ENCODE results near the gene MRPL44. TPM values are rescaled to one million over a fixed set of nuclear protein-coding genes. Genes with fewer than 3 reads are reported as not detected.

MRPL44 gene
- total RNA-seq, 4 donors from 2014 or later: 18.3 to 24.7 (median 19.6) TPM

- DNase-seq (ENCODE audit: extremely low spot score): no peak
- WGBS: 66% methylated on average over 16 of the region's 16 CpGs
- Histone ChIP-seq H3K36me3 (no peaks in the 10 kb centered on the region), H3K27me3 (no peaks in the 10 kb centered on the region), H3K4me3 (no peak overlapping the region), H3K27ac (replicated peaks in 1 of 4) (no peak overlapping the region), H3K9me3 (no peaks in the 10 kb centered on the region), H3K4me1 (peaks cover 0 to 15% (median 5%) of the 10 kb centered on the region in 4 donors)
- TF ChIP-seq POLR2A (IDR thresholded peaks at IDR 0.05; ENCODE audit: low read depth): no peak
- TF ChIP-seq EP300 (IDR thresholded peaks at IDR 0.05): no peak
- TF ChIP-seq POLR2AphosphoS5 (IDR thresholded peaks at IDR 0.05): no peak
- TF ChIP-seq, protein P1, sequence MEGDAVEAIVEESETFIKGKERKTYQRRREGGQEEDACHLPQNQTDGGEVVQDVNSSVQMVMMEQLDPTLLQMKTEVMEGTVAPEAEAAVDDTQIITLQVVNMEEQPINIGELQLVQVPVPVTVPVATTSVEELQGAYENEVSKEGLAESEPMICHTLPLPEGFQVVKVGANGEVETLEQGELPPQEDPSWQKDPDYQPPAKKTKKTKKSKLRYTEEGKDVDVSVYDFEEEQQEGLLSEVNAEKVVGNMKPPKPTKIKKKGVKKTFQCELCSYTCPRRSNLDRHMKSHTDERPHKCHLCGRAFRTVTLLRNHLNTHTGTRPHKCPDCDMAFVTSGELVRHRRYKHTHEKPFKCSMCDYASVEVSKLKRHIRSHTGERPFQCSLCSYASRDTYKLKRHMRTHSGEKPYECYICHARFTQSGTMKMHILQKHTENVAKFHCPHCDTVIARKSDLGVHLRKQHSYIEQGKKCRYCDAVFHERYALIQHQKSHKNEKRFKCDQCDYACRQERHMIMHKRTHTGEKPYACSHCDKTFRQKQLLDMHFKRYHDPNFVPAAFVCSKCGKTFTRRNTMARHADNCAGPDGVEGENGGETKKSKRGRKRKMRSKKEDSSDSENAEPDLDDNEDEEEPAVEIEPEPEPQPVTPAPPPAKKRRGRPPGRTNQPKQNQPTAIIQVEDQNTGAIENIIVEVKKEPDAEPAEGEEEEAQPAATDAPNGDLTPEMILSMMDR (IDR thresholded peaks at IDR 0.05): no peak
- intact Hi-C loops (cut with DNase I): no loop called here
Measured at GRCh38 chr2:224004105-224004695, 46.9 kb downstream of the MRPL44 start.

GRCh38 chr2:224008702-224009261, 51.5 kb downstream of the MRPL44 start:
- H3K27me3 ChIP-seq: no peaks in the 10 kb centered on the region
- WGBS: 84% methylated on average over 12 of the region's 12 CpGs
- intact Hi-C loops (cut with DNase I): no loop called here
- DNase-seq (ENCODE audit: extremely low spot score): no peak
- no peaks in the 10 kb centered on the region for H3K9me3 ChIP-seq
- TF ChIP-seq, protein P1 (IDR thresholded peaks at IDR 0.05): no peak
- TF ChIP-seq EP300 (IDR thresholded peaks at IDR 0.05) (no peak), POLR2A (IDR thresholded peaks at IDR 0.05; ENCODE audit: low read depth) (no peak), POLR2AphosphoS5 (IDR thresholded peaks at IDR 0.05) (no peak)
- H3K27ac ChIP-seq (replicated peaks in 1 of 4): no peak overlapping the region
- peaks cover 0 to 22% (median 5%) of the 10 kb centered on the region in 4 donors for H3K4me1 ChIP-seq
- no peak overlapping the region for H3K4me3 ChIP-seq
- no peaks in the 10 kb centered on the region for H3K36me3 ChIP-seq

- H3K9me3 ChIP-seq: no peaks in the 10 kb centered on the region
- no peak for DNase-seq (ENCODE audit: extremely low spot score)
- intact Hi-C loops (cut with DNase I): no loop called here
- TF ChIP-seq, protein P1 (IDR thresholded peaks at IDR 0.05): no peak
- TF ChIP-seq POLR2AphosphoS5 (IDR thresholded peaks at IDR 0.05) (no peak), EP300 (IDR thresholded peaks at IDR 0.05) (no peak), POLR2A (IDR thresholded peaks at IDR 0.05; ENCODE audit: low read depth) (no peak)
- WGBS: 59% methylated on average over 5 of the region's 5 CpGs
- H3K36me3 ChIP-seq: no peaks in the 10 kb centered on the region
- H3K4me1 ChIP-seq: peaks cover 0 to 12% (median 0%) of the 10 kb centered on the region in 4 donors
- no peak overlapping the region for H3K27ac ChIP-seq (replicated peaks in 1 of 4)
- no peak overlapping the region for H3K4me3 ChIP-seq
- no peaks in the 10 kb centered on the region for H3K27me3 ChIP-seq
Measured at GRCh38 chr2:224009605-224010315, 52.5 kb downstream of the MRPL44 start.

- intact Hi-C loops (cut with DNase I): no loop called here
- H3K36me3 ChIP-seq: no peaks in the 10 kb centered on the region
- DNase-seq (ENCODE audit: extremely low spot score): no peak
- H3K9me3 ChIP-seq: no peaks in the 10 kb centered on the region
- 96% methylated on average over 1 of the region's 1 CpG for WGBS
- peaks cover 0 to 12% (median 0%) of the 10 kb centered on the region in 4 donors for H3K4me1 ChIP-seq
- no peaks in the 10 kb centered on the region for H3K27me3 ChIP-seq
- TF ChIP-seq, protein P1 (IDR thresholded peaks at IDR 0.05): no peak
- no peak for TF ChIP-seq POLR2AphosphoS5 (IDR thresholded peaks at IDR 0.05)
- no peak for TF ChIP-seq POLR2A (IDR thresholded peaks at IDR 0.05; ENCODE audit: low read depth)
- TF ChIP-seq EP300 (IDR thresholded peaks at IDR 0.05): no peak
- no peak overlapping the region for H3K27ac ChIP-seq (replicated peaks in 1 of 4)
- no peak overlapping the region for H3K4me3 ChIP-seq
Measured at GRCh38 chr2:224011837-224012236, 54.6 kb downstream of the MRPL44 start.
